NCI-H128 (cell line): Measurements from ENCODE around the gene ZBTB7C.

Experiments used
- DNase-seq: peaks from one replicate; lab custom pipeline; 2025; ENCODE audit not compliant: unreplicated experiment; lab: John Stamatoyannopoulos, UW

Gene ZBTB7C

DNA sequence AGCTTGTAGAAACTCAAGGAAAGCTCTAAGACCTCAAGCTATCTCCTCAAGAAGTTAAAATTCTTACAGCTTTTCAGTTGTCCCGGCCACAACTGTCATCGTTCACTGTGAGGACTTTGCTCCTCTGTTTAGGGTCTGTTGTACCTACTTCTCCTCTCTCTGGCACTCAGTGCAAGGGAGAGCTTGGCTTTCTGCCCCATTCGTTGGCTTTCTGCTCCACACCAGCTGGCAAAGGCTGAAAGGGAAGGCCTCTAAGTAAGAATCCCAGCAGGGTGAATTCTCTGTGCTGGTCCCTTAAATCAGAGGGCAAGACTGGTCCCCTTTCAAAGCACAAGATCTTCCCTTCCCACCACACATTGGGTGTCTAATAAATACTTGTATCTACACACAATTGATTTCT, 17.3 kb downstream of the ZBTB7C start:
- no peak for DNase-seq

DNA sequence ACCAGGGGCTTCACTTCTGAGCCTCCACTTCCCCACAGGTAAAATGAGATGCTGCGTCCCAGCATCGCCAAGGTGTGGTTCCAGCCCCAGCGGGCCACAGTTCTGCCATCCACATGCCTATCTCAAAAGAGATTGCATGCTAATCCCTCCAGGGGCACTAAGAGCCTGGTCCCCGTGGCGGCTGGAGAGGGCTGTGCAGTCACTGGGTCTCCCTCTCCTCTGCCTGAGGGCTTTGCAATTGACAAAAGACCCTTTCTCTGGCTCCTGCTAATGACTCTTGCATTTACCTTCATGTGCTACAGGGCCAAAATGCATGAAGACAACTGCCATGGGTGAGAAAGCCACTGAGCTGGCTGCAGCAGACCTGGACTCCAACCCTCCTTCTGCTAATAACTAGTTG, 18.5 kb downstream of the ZBTB7C start:
- no peak for DNase-seq

DNA sequence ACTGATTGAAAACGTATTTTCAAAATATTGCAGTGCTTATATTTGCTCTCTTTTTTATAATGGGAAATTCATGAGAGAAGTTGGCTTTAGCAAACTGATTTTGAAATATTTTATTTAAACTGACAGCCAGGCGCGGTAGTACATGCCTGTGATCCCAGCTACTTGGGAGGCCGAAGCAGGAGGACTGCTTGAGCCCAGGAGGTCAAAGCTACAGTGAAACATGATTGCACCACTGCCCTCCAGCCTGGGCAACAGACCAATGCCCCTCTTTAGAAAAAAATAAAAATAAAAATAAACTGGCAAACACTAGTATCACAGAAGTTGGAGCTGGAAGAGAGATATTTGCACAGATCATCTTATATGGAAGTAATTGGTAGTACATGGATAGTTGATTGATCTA, 20.7 kb downstream of the ZBTB7C start:
- DNase-seq: no peak

DNA sequence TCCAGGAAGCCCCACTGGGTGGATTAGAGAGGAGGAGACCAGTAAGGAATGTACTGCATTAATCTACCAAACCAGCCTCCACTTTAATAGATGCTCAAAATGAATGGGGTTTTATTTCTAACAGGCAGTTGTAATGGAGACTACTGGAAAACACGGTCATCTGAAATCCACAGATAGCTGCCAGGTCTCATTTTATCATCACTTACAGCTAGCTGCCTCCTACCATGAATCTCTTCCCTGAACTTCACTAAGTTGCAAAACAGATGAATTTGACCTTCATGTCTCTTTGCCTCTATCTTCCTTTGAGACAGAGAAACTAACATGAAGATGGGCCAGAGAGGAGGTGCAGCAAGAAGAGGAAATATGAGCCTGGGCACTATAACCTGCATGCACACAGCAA, 21.9 kb downstream of the ZBTB7C start:
- DNase-seq: no peak

DNA sequence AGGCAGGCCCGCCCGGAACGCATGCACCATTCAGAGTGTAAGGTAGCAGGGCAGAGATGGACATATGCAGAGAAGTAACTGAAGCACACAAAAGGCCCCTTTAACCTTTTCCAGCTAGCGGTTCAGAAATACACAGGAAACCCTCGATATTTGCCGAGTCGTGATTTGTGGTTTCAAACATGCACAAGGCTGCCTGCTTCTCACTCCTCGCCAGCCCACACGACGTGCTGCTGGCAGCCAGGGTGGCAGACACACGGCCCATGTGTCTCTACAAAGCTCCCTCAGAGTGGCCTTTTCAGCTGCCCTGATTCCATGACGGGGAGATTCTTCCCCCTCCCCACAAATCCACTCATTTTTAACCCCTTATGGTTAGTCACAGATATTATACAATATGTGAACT, 23.6 kb downstream of the ZBTB7C start:
- DNase-seq: no peak

DNA sequence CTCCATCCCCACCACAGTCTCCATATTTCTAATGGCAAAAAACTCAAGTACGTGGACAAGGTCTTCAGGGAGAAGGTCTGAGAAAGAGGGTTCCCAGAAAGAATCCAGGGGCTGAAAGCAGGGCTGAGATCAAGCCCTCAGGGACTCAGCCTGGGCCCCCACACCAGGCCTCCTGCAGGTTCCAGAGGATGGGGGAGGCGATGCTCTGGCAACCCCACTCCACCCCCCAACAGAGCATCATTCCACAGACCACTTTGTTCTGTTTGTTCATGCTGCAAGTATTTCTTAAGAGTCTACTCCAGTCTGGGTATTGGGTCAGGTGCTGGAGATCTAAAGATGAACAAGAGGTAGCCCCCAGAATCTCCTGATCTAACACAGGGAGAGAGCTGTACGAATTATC, 32.2 kb downstream of the ZBTB7C start:
- no peak for DNase-seq

DNA sequence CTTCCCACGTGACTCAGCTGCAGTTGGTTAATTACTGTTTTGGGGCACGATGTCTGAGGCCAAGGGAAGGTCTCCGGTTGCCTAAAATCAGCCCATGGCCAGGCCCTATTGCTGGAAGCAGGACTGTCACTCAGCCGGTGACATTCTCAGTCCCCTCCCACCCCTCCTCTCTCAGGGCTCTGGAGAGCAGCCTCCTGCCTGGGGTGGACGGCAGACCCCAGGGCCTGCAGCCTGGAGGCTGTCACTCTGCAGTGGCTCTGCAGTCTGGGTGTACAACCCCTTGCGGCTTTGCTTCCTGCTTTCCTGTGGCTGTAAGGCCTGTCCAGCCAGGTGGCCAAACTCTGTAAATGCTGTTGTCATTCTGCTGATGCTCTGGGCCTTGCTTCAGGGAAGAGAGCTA, 32.8 kb downstream of the ZBTB7C start:
- DNase-seq: no peak

DNA sequence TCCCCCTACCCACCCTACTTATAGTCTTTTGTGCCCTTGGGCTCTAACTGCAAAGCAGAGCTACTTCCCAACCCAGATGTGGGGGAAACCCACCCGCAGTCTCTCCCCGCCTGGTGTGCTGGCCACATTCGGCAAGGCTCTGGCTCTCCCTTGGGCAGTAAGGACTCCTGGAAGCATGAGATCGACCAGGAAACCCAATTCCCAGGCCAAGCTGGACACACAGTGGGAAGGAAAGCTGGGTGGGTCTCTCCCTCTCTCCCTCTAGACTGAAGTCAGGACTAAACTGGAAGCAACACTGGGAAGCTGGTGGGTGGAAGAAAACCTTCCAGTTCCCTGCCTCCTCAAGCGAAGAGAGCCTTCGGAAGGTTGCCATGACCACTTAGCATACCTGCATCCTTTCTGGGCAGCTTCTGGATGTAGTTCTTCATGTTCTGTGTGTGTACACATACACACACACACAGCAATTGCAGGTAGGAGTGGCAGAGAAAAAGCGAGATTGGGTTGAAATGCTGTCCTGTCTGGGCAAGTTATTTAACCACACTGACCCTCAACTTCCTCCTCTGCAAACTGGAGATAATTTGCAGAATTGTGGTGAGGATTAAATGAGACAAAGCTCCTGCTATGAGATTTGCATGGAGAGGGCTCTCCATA, 33.9 kb downstream of the ZBTB7C start:
- no peak for DNase-seq

DNA sequence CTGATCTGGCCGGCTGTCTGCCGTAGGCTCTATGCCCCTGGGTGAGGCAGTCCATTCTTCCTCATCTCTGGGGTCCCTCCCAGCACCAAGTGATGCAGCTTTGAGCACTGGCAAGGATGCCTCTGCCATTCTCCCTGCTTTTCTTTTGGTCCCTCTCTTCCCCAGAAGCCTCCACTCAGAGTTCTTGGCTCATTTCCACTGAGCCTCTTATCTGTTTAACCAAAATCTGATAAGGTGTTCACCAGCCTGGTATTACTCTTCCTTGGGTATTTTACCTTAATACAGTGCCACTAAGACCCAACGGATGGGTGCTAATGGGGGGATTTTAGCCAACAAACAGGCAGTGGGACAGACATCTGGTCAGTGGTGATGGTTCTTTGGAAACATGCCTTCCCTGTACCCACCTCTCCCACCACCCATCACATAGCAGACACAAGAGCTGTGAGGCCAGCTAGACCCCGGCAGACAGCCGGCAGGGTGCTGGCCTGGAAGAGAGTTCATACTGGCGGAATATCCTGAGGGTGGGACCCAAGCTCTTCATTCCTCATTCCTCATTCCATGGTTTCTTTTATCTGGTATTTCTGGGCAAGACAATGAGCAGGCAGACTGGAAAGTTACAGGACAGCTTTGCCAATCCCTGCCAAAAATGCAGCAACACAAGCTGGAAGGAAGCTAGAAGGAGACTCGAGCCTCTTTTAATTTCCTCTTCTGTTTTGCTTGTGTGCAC, 34.6 kb downstream of the ZBTB7C start:
- no peak for DNase-seq

DNA sequence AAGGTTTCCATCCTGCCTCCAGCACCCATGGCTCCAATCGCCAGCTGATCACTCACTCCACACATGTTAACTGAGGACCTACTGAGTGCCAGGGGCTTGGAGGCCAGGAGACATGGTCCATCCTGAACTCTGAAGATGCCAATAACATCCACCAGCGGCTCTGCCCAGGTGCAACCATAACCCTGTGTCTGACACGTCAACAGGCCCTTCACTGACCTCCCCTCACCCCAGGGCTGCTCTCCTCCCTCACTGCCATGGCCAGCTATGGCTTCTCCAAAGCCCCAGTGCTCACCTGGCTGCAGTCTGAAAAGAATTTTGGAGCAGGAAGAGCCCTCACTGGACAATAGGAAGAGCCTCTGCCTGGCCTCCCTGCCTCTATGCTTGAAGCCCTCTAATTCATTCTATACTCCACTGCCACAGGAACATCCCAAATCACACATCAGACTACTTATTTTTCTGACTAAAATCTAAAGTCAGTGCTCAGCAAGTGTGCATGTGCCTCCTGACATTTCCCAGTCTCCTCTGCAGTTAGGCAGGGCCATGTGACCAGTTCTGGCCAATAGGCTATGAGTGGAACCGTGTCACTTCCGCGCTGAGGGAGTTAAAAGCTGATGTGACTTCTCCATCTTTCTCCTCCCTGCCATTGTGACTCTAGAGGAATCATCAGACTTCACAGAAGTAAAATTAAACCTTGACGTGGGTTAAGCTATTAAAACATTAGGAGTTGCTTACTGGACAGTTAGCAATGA, 37.2 kb downstream of the ZBTB7C start:
- DNase-seq: no peak

DNA sequence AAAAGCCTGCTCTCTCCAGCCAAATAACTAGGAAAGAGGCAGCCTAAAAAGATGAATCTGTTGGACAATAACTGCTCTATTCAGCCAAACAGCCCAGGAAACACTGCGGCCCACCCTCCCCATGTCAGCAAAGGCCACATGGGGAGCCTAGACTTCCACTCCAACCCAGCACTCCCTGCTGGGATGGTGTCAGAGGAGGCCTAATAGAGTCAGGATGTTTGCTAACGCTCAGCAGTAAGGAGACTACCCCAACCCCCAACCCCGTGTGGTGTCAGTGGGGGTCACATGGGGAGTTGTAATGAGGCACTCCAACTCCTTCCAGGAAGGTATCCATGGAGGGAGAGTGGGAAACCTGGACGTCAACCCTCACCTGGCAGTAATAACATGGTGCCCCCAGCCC, 41.6 kb downstream of the ZBTB7C start:
- no peak for DNase-seq

DNA sequence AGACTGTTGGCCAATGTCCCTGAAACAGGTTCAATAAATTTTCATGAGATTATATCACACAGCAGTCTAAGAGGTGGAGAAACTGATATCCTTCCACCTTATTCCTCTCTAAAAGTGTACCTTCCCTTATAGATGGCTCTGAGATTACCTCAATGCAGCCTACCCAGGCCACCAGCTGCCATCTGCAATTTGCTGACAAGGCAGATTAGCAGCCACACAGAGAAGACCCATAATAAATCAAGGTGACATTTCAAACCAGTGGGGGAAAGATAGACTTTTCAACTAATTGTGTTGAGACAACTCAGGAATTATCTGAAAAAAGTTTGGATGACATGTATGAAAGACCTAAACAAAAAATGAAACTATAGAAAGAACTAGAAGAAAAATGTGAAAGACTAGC, 43.2 kb downstream of the ZBTB7C start:
- DNase-seq: no peak

DNA sequence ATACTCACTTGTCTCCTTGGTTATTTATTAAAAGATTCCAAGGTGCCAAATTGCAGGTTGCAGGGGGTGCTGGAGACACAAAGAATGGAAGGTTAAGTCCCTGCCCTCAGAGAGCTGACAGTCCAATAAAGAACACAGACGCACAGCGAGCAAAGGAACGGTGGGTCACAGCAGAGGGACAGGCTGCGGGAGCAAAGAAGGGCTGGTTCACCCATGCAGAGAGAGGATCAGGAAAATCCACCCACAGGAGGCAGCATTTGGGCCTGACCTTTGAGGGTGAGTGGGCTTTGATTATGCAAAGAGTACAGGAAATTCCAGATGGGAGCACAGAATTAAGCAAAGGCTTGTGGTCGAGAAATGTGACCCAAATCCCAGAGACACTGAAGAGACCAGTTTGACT, 45.0 kb downstream of the ZBTB7C start:
- DNase-seq: no peak

DNA sequence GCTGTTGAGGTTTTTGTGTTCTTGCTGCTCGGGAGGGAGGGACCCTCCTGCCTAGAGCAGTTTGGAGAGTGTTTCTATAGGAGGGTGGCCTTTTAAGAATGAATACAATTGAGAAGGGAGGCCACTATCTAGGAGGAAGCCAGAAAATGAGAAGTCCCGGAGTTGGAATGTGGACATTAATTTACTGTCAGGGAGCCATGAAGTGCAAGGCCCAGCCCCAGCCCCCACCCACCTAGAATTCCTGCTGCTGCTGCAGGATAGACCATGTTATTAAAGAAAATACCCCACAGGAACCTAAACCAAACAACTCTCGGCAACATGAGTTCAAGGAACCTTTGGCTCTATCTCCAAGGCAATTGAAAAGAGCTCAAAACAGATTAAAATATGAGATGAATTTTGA, 46.0 kb downstream of the ZBTB7C start:
- no peak for DNase-seq

DNA sequence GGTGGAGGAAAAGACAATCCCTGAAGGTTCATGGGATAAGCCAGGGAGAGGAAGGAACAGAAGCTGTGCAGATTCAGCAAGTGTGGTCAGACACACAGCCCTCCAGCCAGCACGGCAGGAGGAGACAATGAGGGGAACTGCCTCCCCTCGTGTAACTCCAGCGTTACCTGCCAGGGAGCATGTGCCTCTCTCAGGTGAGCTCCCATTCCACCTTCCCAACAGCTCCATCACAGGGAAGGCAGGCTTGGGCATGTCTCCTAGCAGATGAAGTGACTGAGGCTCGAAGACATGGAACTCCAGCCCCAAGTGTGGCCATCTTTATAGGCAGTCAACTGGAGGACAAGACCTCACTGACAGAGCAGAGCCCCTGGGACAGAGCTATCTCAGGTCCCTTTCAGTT, 47.4 kb downstream of the ZBTB7C start:
- no peak for DNase-seq

DNA sequence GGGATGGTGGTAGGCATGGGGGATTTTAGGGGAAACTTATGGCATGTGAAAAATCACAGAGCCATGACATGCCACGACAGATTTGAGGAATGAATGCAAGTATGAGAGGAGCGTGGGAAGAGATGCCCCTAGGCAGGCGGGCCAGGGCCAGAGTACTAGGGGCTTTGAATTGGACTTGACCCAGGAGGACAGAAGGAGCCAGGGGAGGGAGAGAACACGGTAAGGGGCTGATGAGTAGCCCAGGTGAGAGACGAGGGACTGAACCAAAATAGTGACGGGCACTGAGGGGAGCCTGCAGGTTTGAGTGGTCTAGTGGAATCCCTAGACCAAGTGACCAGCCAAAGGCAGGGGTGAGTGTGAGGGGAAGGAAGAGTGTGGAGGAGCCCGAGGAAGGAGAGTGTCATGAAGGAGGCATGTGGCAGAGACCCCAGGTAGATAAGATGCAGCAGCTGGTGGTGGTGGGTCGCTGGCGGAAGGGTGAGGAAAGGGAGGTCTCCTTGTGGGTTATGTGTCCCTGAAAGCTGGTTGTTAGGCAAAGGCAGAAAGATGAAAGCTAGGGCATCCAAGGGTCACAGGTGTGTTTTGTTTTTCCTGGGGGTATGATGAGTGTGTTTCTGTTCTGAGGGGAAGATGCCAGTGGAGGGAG, 48.7 kb downstream of the ZBTB7C start:
- DNase-seq: no peak

DNA sequence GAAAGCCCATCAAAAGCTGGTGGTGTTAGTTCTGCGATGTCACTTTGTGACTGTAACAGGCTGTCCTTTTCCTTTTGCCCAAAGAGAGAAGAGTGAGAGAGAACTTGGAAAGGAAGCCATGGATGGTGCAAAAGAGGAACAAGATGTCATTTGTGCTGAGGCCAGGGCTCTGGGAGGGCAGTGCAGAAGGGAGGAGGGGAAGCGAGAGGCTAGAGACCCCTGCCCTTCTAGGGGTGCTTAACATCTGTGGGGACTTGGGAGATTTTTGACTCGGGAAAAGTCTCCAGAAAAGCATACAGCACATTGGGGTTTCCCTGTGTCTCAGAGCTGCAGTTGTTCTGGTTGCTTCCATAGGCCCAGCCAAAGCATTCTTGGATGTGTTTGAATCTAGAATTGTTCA, 49.6 kb downstream of the ZBTB7C start:
- no peak for DNase-seq

DNA sequence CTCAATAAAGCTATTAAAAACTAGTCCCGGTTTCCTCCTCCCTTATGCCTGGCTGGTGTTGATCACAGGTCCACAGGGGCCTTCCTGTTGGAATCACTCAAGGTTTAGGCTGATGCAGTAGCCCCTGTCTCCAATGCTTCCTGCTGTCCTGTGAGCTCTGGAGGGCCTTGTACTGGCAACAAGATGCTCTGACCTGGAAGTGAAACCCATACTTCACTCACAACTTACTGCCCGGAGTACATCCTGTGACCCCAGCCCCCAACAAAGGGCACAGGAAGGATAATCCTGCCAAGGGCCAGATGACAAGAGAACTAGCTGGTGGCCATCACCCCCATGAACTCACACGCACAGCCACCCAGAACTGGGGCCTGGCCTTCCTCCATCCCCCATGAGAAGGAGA, 50.3 kb downstream of the ZBTB7C start:
- no peak for DNase-seq

DNA sequence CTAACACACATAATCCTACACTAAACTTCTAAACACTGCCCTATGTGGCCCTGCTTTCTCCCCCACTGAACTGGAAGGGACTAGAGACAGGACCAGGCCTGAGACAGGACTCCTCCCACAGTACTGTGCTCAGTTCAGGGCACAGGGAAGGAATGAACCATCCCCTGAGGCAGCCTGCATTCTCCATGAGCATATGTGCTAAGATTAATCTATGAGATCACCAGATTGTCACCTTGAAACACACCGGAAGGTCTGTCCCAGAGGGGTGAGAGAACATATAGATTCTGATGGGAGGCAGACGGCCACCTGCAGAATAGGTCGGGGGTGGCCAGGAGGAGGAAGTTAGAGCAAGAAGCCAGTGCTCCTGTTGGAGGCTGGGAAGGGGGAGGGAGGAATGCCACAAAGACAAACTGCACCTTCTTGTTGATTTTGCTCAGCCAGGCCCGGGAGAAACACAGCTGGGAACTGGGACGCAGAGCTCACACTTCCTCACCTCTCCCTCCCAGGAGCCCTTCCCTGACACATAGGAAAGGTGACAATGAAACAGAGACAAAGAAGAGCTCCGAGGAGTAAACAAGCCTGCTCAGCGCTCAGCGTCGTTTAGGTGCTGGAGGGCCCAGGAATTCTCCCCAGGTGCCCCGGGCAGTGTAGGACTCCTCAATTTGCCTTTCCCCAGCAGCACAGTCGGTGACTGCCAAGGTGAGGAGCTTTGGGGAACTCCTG, 52.1 kb downstream of the ZBTB7C start:
- no peak for DNase-seq

DNA sequence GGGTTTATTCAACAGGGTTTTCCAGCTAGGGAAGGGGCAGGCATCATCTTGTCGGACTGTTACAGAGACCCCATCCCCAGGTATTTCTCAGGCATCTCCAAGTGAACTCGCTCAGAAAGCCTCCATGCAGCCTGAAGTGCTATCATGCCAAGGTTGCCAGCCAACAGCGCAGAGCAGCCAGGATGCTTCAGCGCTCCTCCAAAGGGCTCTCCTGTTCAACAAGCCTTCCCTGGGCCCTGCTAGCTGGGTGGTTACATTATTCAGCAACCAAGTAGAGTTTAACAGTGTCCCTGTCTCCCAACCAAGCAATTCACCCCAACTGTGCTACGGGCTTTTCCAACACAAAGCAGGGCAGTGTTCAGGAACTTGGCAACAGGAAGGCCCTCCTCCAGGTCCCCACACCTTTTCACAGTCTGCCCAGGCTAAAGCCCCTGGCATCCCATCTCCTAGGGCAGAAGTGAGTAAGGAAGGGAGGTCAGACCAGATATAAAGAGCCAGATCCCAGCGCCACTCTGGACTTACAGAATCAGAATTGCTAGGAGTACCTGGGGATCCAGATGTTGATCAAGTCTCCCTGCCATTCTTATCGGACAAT, 52.9 kb downstream of the ZBTB7C start:
- no peak for DNase-seq
